ENCODE results near the gene PCDHGB3. TPM values are rescaled to one million over a fixed set of nuclear protein-coding genes. Genes with fewer than 3 reads are reported as not detected.
A peak's percentile ranks its signal among the peaks of the same experiment; 100 is the strongest.

PCDHGB3 gene
- total and polyA plus RNA-seq, 2 donors (not counting 3 experiments of a cell fraction or from before 2014, with no cell fraction given), result 1.8 to 2.0 TPM

GRCh38 chr5:141343242-141343952 lies 26.6 kb upstream of the PCDHGB3 start, which contains the start of gene PCDHGA3:
Gene PCDHGA3, plus strand, starts transcription at chr5:141343829. Its CDS starts 205 bp downstream, at chr5:141344034.
- peak within 1 kb of the TSS; percentile 86 for H2AFZ ChIP-seq (ENCODE audit: low read depth, low read length)
- CTCF ChIA-PET, result interaction anchor here (0.8 to 3.8 kb wide), 26 partner anchors 9 to 224 kb away, joined by 3 to 38 read pairs (median 5); partner anchors contain the start of genes PCDHB9, PCDHGA1, PCDHGA10 and PCDHGA12
- H3K4me1 ChIP-seq (ENCODE audit: control insufficient read depth, extremely low read depth, insufficient read depth, low read length), result peaks cover 3% of the 10 kb centered on the region
- TF ChIP-seq CTCF (IDR thresholded peaks at IDR 0.05; ENCODE audit: extremely low read depth in 1 of 2, insufficient read depth in 1 of 2, low read depth in 1 of 2, low read length in 2 of 2), result peak; percentile 29 to 53
- TF ChIP-seq POLR2AphosphoS5 (IDR thresholded peaks at IDR 0.05; ENCODE audit: insufficient read depth, low read depth, low read length), result no peak
- no peak for TF ChIP-seq POLR2A (IDR thresholded peaks at IDR 0.05; ENCODE audit: low read depth, low read length)
- TF ChIP-seq EZH2 (IDR thresholded peaks at IDR 0.05; ENCODE audit: borderline replicate concordance, low read depth, low read length, severe bottlenecking), result no peak
- peak within 1 kb of the TSS in 2 of 3 experiments; percentile 17 to 59 for H3K4me3 ChIP-seq (replicated peaks in 1 of 3; ENCODE audit: insufficient read depth in 1 of 3, low read depth in 1 of 3, low read length in 3 of 3)
- DNase-seq (ENCODE audit: low read depth, low spot score) (peak; percentile 53), FAIRE-seq (peak; percentile 56)
- no peak within 1 kb of the TSS for H3K27ac ChIP-seq (ENCODE audit: insufficient read depth, low read depth, low read length)
- H3K9me1 ChIP-seq (replicated peaks; ENCODE audit: control insufficient read depth, extremely low read depth, insufficient read depth, low read length), result no peaks in the 10 kb centered on the region
- dilution Hi-C loops (cut with MboI; ENCODE audit: extremely low pct_ligation_motif_present, low sequenced_read_pairs) (no loop called here), intact Hi-C loops (cut with micrococcal nuclease) (loop anchor here (2.0 kb wide), 1 partner anchor 23 kb away; the partner anchor contains the start of gene TAF7)
- H3K36me3 ChIP-seq (ENCODE audit: control insufficient read depth in 2 of 2, extremely low read depth in 1 of 2, insufficient read depth in 2 of 2, low read length in 2 of 2), result no peaks in the 10 kb centered on the region
- no peaks in the 10 kb centered on the region for H3K79me2 ChIP-seq (ENCODE audit: control insufficient read depth, insufficient read depth, low read length)
- no peaks in the 10 kb centered on the region for H3K9me3 ChIP-seq (replicated peaks; ENCODE audit: control insufficient read depth, insufficient read depth, low read length)
- H3K9ac ChIP-seq (replicated peaks; ENCODE audit: extremely low read depth, insufficient read depth, low read length), result peak within 1 kb of the TSS; percentile 49
- H3K4me2 ChIP-seq (ENCODE audit: insufficient read depth, low read length), result peak within 1 kb of the TSS; percentile 65
- POLR2A ChIA-PET, result interaction anchor here (1.3 kb wide), 1 partner anchor 23 kb away, joined by 3 read pairs; the partner anchor contains the start of gene TAF7
- H4K20me1 ChIP-seq (replicated peaks; ENCODE audit: control insufficient read depth, extremely low read depth, insufficient read depth, low read length), result no peaks in the 10 kb centered on the region
- H3K27me3 ChIP-seq (ENCODE audit: control insufficient read depth in 2 of 2, insufficient read depth in 2 of 2, low read length in 2 of 2), result peaks cover 10 to 29% of the 10 kb centered on the region in 2 experiments
- no TSS peak for BruUV-seq (replicated peaks)
